Stimulated activated CD8-positive, alpha-beta memory T cell treated with anti-CD3 and anti-CD28 coated beads, Interleukin-4, amount 100 ng/mL, for 24 hours (primary cell): ENCODE results near the gene CAMK1D.
A peak's percentile ranks its signal among the peaks of the same experiment; 100 is the strongest.
"Not testable (repeated sequence)": the region's sequence is repeated elsewhere in the genome, so short reads cannot be mapped to it uniquely, and the experiment has no call there.

Experiments
- DNase-seq: peaks from one replicate; pipeline ENCODE4 v3.0.0-alpha.2; 2020; ENCODE audit warnings: low read depth

The CAMK1D gene

DNA sequence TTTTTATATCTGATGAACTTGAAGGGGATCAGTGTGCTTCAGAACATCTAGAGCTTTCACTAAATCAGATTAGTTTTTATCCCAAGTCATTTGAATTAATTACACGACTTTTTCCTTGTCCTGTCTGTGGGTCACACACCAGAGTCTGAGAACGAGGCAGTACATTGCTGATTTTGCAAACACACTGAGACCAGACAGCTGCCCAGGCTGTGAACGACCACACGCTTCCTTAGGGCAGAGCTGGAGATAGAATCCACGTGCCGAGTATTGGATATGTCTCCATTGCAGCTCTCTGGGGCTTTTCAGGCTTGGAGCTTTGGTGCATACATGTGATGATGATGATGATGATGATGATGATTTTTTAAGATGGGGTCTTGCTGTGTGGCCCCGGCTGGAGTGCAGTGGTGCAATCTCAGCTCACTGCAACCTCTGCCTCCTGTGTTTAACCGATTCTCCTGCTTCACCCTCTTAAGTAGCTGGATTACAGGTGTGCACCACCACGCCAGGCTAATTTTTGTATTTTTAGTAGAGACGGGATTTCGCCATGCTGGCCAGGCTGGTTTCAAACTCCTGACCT is 81.1 kb downstream of the CAMK1D start:
- DNase-seq, result no peak

DNA sequence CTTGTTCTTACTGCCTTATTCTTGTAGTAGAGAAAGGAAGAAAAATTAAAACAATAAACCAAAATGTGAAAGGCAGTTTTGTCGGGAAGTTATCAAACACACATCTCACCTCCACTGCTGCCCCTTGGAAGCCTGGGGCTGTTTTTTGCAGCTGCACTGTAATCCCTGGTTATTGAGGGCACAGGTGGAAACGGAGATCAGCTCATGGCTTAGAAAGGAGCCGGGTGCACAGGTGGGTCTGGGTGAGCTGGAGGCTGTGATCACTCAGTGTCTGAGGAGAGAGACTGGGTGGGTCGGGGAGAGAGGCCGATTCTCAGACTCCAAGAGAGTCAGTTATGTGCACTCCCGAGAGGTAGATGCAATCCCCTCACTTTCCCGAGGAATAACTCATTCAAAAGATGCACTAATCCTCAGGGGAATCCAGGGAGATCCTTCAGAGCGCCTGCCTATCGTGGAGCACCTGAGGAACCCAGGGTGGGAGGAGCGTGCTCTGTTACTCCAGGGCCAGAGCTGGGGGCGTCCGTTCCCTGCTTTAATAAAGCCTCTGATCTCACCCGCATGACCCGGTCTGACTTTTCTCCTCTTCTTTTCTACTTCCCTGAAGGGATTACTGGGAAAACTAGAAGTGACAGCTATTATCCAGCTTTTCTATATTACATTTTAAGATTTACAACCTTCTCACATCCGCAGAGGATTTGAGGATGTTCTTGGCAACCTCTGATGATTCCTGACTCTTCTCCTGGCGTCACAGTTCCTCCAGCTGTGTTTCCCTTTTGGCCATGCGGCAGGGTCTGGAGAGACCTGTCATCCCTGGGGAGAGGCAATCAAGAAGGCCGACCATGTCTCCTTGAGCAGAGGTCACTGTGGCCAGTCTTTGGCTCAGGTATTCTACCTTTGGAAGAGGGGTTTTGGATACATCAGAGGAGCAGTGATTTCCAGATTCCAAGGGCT is 82.1 kb downstream of the CAMK1D start:
- DNase-seq, result no peak

DNA sequence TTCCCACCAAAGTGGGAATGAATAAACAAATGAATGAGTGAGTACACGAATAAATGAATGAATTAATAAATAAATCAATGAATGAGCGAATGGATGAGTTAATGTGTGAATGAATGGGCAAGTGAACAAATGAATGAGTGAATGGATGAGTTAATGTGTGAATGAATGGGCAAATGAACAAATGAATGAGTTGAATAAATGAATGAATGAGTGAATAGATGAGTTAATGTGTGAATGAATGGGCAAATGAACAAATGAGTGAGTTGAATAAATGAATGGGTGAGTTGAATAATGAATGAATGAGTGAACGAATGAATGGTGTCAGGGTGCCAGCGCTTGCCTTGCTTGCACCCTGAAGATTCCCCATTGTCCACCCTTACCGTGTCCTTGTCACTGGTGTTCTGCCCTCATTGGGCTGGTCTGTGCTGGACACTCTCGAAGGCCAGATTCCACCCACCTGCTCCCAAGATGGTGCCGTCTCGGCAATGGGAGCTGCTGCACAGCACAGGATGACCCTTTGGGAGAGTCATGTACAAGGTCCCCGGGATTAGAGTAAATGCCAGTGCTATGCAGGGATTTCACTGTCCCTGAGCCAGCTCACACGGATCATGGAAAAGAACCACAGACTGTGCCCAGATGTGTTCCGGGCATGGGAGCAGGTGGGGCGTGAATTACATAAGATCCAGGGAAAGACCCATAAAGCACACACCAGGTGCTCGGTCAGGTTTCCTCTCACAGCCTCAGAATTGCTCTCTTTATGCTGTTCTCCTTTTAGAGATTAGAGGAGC is 83.2 kb downstream of the CAMK1D start:
- no peak for DNase-seq

DNA sequence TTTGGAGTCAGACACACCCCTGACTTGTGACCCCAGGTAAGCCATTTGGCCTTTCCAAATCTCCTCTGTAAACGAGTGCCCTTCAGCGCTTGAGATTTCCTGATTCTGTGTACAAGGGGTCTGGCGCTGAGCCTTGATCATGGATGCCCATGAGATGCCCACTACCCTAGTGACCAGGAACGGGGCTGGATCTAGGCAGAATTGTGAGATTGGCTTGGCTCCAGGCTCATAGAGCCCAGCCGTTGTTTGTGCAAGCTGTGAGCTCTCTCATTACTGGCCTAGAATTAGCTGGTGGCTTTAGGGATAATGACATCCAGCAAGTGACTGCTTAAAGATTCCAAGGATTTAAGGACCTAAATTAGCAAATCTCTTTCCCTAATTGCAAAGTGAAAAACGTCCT is 84.9 kb downstream of the CAMK1D start:
- no peak for DNase-seq

DNA sequence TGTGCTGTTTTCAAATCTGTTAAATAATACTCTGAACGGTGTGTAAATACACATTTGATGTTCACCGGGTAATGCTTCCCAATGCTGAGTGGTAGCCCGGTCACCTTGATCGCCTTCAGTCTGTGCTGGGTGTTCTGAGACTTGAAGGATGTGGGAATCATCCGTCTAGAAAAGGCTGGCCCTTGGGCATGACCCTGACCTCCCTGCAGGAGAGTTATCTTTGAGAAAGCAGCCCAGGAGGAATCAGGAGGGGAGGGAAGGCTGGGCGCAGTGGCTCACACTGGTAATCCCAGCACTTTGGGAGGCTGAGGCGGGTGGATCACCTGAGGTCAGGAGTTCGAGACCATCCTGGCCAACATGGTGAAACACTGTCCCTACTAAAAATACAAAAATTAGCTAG is 85.3 kb downstream of the CAMK1D start:
- not testable (repeated sequence) for DNase-seq

DNA sequence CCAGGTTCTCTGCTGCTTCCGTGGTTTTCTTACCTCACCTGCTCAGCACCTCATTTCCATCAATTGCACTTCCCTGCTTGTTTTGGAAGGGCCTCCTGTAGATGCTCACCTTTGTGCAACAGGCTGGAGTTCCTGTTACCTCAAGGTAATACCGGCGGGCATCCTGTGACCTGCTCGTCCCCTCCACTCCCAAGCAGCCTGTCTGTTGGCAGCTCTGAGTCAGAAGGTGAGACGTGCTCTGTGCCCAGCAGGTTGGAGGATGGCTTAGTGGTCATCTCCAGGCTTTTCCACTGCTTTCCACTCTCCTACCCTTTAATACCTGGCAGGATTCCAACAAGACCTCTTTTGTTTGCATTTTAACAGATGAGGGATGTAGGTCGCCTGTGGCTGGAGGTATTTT is 86.0 kb downstream of the CAMK1D start:
- DNase-seq, result no peak

DNA sequence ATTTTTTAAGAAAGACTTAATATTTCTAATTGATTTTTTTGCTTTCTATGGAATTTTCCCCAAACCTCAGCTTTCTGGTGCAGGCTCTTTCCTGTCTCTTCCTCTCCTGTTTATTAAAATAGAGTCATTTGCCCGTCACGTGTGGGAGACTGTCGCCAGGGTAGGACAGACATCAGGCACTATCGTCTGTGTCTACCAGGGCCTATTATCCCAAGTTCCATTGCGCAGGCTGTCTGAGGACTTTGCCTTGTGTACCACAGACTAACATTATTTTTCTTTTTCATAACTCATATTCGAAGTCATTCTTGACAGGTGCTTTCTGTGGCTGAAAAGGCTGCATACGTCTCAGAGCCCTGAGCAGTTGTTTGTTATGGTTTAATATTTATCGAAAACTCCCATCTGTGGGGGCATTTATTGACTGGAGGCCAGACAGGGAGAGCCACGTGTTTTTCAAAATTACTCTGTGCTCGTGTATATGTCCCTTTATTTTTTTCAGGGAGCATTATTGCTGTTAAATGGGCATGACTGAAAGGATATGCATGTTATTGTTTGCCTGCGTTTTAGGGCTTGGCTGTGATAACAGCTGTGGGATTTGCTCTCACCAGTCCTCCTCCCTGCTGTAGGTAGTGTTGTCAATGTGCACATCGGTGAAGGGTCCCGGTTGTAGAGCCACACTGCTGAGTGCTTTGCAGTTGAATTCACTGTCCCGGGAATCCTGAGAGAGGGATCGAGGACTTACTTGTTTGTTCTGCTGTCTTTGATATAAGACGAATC is 89.8 kb downstream of the CAMK1D start:
- DNase-seq, result no peak

DNA sequence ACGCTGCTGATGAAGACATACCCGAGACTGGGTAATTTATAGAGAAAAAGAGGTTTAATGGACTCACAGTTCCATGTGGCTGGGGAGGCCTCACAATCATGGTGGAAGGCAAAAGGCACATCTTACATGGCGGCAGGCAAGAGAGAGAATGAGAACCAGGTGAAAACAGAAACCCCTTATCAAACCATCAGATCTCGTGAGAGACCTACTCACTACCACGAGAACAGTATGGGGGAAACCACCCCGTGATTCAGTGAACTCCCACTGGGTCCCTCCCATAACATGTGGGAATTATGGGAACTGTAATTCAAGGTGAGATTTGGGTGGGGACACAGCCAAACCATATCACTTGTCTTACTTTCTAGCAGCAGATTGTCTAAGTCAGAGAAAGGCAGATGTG is 90.4 kb downstream of the CAMK1D start:
- not testable (repeated sequence) for DNase-seq

DNA sequence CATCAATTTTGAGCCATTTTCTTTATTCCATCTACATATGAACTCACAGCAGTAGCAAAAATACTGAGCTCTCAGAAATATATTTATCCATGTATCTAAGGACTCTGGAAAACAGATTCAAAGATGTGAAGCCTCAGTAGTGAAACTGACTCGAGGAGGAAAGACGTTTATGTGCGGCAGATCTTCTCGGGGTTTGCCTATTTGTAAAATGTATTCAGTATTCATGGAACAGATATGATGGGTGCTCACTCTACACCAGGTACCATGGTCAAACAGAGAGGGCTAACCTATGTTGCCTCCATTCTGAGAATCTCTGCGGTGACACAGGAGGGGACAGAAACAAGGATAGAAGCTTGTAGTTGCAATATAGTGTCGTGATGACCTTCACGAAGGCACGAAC is 93.7 kb downstream of the CAMK1D start:
- no peak for DNase-seq

DNA sequence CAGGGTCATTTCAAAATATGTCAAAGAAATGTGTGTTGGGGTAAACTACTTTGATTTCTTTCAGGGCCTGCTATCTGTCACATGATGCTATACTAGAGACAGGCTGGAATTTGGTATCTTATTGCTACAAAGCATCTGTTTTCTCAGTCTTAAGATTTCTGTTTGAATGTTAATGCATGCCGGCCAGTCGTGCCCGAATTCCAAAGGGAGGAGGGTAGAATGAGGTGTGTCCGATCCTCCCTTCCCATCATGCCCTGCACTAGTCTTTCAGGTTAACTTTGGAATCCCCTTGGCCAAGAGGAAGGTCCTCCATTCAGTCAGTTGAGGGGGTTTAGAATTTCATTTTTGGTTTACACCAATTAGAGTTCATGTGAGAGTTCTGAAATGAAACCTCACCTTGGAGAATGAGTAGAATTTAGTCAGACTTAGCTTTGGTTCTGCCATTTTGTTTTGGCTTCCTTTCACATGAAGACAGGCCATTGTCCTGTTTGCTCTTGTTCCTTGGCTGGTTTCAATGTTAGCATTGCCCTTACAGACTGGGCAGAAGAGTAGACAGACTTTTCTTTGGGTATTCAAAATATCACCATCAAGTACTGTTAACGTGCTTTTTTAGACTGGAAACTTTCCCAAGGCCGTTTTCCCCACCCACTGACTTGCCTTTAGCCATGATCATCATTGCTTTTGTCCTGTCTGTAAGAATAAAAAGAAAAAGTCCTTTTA is 95.8 kb downstream of the CAMK1D start:
- no peak for DNase-seq

DNA sequence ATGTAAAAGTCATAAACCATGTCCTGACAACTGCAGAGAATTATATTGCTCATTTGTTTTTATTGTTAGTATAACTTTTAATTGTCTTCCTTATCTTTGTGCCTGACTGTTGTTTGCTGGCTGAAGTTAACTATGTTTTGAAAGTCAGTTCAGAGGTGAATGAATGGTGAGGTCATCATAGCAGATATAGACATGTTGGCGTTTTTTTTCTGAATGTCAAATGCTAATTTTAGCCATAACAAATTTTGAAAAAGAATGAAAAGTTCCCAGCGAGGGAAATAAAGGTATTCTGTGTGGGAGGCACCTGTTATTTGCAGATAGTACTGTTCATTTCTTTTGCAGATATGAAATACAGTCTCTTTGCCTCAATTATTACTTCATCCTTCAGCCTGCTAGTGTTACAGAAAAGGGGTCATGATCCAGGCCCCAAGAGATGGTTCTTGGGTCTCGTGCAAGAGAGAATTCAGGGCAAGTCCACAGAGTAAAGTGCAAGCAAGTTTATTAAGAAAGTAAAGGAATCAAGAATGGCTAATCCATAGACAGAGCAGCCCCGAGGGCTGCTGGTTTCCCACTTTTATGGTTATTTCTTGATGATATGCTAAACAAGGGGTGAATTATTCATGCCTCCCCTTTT is 96.5 kb downstream of the CAMK1D start:
- no peak for DNase-seq

DNA sequence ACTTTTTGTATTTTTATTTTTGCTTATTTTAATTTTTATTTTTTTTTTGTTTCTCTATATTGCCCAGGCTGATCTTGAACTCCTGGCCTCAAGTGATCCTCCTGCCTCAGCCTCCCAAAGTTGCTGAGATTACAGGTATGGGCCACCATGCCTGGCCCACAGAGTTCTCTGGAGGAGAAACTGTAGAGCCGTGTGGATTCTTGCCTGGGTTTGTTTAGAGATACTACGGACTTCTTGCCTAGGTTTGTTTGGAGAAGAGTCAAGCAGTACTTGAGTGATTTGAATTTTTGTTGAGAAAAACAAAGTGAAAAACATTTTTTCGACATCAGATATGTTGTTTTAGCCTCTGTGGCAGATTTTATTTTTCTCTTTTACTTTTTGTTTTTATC is 99.0 kb downstream of the CAMK1D start:
- DNase-seq, result no peak

DNA sequence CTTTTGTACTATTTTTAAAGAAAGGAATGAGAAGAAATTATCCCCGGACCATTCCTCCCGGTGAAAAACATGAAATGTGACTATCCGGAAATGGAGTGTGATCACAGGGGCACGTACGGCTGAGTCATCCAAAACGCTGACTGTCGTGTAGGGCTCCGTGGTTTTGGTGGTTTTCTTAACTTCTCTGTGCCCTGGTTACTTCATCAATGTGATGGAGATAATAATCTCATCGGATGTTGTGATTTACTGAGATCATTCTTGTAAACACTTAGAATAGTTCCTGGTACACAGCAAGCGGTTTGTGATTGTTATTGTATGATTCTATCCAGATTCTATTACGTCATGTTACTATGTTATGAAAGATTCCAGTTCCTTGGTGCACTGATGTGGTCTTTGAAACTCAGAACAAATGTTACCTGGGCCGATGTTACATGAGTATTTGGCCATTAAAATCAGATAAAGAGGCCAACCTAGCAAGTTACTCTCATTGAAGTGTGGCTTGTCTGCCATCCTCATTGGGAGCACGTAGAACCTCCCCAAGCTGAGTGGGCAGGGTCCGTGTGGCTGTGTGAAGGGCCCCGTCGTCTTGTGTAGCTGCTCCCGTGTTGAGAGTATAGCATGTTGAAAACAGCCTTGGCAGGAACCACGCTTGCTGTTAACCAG is 99.5 kb downstream of the CAMK1D start:
- peak; percentile 40 for DNase-seq

DNA sequence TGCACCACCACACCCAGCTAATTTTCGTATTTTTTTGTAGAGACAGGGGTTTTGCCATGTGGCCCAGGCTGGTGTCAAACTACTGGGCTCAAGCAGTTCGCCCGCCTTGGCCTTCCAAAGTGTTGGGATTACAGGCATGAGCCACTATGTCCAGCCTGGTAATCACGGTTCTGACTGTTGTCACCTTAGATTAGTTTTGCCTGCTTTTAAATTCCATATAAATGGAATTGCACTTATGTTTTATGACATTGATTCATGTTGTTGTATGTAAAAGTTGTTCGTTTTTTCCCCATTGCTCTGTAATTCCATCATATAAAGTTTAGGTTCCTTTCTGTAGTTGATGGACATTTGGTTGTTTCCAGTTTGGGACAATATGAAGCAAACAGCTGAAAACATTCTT is 106.0 kb downstream of the CAMK1D start:
- no peak for DNase-seq

DNA sequence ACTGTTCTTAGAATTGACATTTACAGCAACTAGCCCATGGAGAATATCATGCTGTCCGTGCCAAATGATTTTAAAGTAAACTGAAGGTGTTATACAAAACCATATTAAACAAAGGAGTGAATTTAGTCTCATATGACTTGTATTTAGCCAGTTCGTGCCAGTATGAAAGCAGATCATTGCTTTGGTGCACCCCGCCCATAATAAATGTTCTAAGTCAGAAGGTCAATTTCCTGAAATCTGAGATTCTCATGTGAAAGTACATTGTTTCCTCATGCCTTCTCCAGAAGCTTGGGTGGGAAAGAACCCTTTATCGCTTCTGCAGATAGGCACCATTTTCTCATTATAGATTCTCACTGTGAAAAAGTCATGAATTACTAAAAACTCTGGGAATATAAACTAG is 106.4 kb downstream of the CAMK1D start:
- no peak for DNase-seq

DNA sequence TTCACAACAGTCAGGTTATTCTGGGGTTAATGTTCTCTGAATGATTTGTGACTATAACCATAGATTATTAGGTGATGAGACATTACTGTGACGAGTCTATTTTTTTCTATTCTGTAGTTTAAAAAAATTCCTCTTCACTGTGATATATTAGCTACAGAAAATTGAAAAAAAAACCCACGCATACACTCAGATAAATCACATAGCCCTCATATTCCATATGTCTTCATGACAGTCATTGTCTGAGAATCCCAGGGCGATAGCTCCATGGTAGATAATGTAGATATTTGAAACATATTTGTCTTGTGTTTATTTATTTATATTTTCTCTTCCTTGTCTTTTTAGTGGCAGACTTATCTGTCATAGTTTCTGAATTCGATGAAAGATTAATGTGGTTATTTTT is 110.0 kb downstream of the CAMK1D start:
- no peak for DNase-seq

DNA sequence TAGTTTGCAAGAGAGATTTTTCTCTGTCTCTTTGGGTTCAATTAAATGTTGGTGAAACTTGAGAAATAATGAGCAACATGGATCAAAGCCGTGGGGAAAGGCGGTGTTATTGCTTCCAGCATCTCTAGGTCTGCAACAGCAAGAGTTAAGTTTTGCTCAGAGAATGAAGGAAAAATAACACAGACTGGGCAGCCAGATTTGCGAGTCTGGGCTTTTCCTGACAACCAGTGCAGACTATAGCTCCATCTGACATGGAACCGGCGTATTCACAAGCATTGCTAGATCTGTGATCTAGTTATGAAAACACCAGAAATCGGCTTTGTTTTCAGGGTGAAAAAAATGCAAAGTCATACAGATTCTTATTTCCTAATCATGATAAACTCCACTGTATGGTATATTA is 110.4 kb downstream of the CAMK1D start:
- no peak for DNase-seq

DNA sequence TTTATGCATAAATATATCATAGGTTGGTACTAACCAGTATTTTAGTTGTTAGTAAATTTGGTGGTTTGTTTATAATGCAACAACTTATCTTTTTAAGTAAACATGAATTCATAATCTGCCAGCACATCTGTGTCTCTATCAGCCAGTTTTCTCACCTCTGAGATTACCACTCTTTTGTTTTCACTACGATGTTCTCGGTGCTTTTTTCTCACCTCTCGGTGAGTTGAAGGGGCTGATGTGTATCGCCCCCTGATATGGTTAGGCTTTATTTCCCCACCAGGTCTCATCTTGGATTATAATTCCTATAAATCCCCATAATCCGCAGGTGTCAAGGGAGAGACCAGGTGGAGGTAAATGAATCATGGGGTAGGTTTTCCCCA is 114.1 kb downstream of the CAMK1D start:
- no peak for DNase-seq

DNA sequence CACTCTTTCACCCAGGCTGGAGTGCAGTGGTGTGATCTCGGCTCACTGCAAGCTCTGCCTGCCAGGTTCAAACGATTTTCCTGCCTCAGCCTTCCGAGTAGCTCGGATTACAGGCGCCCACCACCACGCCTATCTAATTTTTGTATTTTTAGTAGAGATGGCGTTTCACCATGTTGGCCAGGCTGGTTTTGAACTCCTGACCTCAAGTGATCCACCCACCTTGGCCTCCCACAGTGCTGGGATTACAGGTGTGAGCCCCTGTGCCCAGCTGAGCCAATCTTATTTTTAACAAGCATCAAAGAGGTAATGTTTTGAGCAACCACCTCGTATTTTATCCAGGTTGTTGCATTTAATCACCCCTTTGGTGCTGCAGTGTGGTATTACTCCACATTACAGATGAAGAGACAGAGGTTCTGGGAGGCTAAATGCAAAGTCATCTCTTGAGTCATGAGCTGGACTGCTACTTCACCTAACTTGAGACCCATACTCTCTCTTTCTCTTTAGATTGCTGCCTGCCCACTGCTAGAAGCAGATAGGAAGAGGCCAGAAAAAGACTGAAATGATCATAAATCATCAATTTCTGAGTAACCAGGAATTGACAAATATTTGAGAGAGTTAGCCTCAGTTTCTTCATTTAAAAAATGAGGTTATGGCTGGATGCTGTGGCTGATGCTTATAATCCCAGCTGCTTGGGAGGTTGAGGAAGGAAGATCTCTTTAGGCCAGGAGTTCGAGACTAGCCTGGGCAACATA is 116.2 kb downstream of the CAMK1D start:
- DNase-seq, result no peak
